LHCN-M2 (cell line): ENCODE data around the gene NTNG1. TPM values are rescaled to one million over a fixed set of nuclear protein-coding genes. Genes with fewer than 3 reads are reported as not detected.
"Not testable (repeated sequence)": the region's sequence is repeated elsewhere in the genome, so short reads cannot be mapped to it uniquely, and the experiment has no call there.

Source experiments
- DNase-seq: peaks from one replicate; pipeline ENCODE4 v3.0.0-alpha.2; 2012; ENCODE audit warnings: low read depth
- total RNA-seq: library from RNA; depleted of rRNA; stranded (reverse); fragments of >200 nt; gene quantifications from 2 replicates; pipeline ENCODE4 v1.2.3, GENCODE V29; 2014

NTNG1 gene
- total RNA-seq, 1 experiment from 2014 or later = 1.1 TPM

DNA sequence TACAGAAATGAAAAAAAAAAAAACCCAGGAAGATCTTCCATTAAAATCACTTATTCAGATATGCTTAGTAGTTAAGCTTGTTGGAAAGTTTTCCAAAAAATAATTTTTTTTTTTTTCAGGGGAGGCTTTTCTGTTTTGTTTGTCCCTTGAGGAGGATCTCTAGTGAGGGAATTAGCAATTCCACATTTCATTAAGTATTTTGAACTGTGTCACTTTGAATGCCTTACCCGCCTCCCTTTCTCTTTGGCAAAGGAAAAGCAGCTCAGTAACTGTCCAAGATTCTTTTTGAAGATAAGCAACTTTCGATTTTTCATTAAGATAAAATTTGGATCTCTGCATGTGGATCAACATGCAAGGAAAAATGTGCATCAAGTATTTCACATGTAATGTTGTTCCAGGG lies 1.8 kb downstream of the NTNG1 start:
- no peak for DNase-seq

GRCh38 chr1:107145637-107146036 lies 4.8 kb downstream of the NTNG1 start:
- DNase-seq = no peak

DNA sequence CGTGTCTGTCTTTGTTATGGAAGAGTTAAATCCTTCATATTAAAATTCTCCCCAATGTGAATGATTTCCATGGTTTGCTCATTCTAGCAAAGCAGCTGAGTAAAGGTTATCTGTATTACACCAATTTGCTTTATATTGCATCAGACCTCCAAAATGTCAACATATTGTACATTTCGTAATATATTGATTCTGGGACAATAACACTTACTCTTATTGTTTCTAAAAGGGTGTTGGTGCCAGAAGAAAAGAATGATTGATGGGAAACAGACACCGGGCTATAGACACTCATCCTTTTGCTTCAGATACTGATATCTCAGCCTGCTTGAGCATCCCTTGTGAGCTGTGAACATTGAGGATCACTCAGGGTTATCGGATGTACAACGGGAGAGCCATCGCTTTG lies 7.0 kb downstream of the NTNG1 start:
- no peak for DNase-seq

GRCh38 chr1:107149946-107150345 lies 9.1 kb downstream of the NTNG1 start:
- no peak for DNase-seq

DNA sequence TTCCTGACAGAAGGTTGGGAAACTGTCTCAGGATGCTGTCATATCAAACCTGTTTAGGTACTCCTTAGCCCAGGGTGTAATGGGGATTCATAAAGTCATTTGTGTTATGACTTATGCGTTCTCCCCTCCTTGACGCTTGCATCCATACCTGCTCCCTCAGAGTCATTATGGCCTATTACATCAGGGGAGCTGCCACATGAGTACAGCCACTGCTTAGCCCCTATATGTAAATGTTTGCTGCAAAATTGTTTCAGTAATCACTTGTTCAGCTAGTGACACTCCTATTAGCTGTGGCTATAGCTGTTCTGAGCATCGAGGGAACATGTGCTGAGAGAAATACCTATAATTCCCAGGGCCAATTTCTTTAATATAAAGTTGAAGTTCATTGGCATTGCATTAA lies 10.5 kb downstream of the NTNG1 start:
- no peak for DNase-seq

DNA sequence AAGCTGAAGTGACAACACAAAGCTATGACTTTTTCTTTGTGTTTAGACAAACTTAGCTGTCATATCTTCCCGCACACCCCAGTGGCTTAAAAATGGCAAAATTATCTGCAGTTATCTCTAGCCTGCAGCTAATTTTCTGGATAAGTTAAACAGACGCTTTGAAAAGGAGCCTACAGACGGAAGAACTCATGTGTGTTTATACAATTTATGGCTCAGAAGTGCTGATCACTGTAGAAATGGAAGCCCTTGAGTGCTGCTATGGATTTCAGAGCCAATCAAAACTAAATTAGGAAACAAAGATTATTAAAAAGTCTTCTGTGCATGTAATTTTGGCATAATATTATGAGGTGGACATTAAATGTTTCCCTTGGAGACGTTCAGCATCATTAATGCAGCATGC lies 11.6 kb downstream of the NTNG1 start:
- no peak for DNase-seq

GRCh38 chr1:107153014-107153413 lies 12.2 kb downstream of the NTNG1 start:
- DNase-seq = peak; percentile 9

GRCh38 chr1:107158496-107158895 lies 17.7 kb downstream of the NTNG1 start:
- no peak for DNase-seq

- DNase-seq = no peak
Observed at GRCh38 chr1:107158991-107159390, 18.2 kb downstream of the NTNG1 start.

DNA sequence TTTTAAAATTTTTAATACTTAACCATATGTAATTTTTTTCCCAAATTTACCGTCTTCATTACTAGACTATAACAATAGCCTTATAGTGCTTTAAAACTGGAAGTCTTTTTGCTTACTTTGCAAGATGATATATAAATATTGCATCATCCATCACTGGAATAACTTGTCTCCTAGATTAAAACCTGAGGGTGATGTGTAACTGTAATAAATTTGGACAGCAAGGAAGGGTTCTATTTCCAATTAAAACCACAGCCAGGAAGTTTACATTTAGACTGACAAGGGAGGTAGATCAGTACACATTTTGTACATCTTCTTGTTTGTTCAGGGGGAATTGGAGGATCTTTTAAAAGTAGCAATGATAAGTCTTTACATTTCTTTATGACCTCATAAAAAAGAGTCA lies 21.9 kb downstream of the NTNG1 start:
- DNase-seq = no peak

GRCh38 chr1:107164901-107165300 lies 24.1 kb downstream of the NTNG1 start:
- DNase-seq = not testable (repeated sequence)

DNA sequence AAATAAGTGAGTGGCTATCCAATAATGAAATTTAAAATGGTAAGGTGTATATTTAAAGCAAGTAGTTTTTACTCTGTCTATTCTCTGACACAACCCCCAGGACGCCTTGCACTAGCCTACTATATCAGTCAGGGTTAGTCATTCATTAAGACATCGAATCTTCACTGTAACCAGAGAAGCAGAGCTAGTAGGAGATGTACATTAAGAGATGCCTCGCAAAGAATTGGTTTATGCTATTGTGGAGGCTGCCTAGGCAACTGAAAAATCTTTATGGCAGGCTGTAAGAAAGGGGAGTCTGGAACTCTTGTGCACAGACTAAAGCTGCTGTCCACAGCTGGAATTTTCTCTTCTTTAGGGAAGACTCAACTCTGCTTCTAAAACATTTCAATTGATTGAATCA lies 28.8 kb downstream of the NTNG1 start:
- DNase-seq = no peak

- no peak for DNase-seq
Observed at GRCh38 chr1:107171333-107171732, 30.5 kb downstream of the NTNG1 start.

GRCh38 chr1:107172450-107173170 lies 31.8 kb downstream of the NTNG1 start:
- no peak for DNase-seq

DNA sequence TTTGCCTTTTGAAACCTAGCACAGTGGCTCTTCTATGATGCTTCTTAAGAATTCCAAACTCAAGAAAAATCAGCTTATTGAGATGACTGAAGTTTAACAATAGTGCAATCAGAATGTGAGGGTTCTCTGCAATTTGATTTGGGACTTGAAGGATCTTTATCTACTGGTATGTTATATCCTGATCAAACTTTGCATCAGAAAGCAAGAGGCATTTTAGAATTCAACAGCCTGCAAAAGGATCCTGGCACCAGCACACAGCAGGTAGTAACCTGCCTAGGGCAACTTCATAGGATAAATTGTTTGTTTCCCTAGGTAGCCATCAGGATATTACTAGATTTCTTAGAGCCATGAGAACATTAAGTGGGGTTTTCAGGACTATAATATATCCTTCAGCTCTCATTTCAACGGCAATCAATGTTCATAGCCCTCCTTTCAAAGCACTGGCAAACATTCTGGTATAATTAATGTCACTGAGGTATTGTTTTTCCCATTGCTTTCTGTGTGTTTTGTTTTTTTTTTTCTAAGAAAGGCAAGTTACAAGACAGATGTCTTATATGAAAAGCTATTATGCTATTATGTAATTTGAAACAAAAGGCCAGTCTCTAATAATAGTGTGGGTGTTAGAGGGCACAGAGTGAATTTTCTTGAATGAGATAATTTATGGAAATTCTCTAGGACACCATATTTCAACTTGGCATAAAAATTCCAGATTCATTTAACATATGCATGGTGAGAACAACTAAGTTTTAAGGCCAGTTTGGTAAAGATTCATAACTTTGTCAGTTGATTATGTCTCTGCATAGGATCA lies 34.5 kb downstream of the NTNG1 start:
- no peak for DNase-seq

DNA sequence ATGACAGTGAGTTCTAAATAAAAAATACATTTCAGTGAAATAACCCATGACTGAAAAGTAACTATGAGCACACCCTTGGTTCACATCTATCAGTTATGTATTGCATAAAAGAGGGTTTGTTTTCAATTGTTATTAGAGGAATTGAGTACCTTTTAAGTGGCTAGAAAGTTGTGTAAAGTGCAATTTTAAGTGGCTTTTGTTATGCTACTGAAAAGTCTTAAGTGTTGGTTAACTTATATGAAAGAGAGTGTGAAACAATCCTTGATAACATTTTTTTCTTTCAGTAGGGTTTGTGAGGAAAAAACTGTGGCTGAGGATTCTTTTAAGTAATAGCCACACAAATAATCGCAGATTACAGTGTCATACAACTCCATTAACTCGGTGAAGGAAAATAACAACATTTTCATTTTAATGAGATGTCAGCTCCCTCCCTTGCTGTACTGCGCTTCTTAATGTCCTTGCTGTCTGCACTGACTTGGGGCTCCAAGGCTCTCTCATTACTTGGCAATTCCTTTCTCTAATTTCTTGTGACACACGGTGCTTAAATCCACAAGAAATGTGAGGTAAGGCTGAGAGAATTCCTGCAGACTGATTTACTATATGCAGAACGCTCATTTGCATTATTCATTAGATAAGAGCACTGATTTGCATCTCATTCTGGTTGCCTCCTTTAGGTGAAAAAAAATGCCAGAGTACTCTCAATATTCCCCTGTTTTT lies 40.6 kb downstream of the NTNG1 start:
- DNase-seq = no peak

- DNase-seq = no peak
Observed at GRCh38 chr1:107183011-107183410, 42.2 kb downstream of the NTNG1 start.

DNA sequence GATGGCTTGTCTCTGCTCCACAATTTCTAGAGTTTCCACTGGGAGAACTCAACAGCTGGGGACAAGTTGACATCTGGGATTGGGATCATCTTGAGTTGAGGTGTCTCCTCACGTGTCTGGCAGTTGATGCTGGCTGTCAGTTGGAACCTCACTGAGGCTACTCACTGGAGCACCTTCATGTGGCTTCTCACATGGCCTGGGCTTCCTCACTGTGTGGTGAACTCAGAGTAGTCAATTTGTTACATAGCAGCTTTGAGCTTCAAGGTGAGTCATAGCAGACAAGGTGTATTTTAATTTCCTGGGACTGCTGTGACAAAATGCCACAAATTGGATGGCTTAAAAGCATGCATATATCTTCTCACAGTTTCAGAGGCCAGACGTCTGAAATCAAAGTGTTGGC lies 44.0 kb downstream of the NTNG1 start:
- no peak for DNase-seq

DNA sequence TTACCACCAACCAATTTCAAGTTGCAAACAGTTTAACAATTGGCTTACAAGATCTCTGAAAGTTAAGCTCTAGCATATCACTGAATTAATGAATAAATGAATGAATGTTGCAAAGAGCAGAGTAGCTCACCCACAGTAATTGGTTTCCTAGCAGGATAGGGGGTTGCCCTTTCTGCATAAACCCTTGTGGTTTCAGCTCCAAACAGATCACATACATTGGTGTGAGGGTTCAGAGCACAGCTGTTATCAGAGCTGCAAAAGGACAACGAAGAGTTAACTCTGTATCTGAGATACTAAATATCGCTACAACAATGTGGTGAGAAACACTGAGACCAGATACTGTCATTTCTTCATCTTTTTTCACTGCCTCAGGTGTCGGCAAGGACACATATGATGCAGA lies 46.6 kb downstream of the NTNG1 start:
- no peak for DNase-seq

DNA sequence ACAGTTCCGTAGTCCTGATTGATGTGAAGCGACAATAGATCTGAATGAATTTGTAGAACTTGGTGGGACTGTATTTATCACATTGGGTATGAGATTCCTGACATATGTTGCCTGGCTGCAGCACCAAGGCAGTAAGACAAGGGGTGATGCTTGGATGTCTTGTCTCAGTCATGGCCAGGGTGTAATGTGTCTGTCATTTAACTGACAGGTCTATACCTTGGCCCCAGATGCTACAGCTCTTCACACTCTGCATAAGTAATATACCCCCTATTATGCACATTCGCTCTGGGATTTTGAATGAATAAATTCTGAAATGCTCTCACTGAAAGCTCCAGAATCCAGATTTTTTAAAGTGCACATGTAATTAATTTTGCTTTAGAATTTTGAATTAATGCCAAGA lies 47.3 kb downstream of the NTNG1 start:
- no peak for DNase-seq

DNA sequence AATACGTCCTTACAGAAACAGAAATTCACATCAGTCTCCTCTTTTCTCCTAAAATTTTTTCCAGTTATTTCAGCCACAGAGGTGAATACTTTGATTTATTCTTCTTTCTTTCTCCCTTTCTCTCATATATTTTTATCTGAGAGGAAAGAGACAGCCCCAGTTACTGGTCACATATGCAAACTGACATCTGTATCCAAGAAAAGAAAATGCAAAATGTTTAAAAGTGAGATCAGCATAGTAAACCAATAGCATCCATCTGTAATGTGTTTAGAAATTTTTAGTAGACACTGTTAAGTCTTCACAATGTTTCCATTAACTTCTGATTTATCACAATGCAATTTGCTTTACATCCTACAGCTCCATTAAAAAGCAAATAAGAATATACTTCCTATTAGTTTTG lies 53.5 kb downstream of the NTNG1 start:
- no peak for DNase-seq

- DNase-seq = no peak
Observed at GRCh38 chr1:107195476-107195875, 54.6 kb downstream of the NTNG1 start.
